Activated B cell treated with CpG ODN at 0.5 μM for 24 hours (primary cell): ENCODE results near the gene PTPN6. TPM values are rescaled to one million over a fixed set of nuclear protein-coding genes. Genes with fewer than 3 reads are reported as not detected.

Source experiments
- ATAC-seq: fragments of 200-7000 bp; cut with Tn5 transposase; one replicate; pipeline ENCODE4 v1.10.0; 2021; ENCODE audit warnings: low read depth, mild to moderate bottlenecking, moderate library complexity
- CTCF ChIA-PET: fragments of 350-600 bp; sonication (Branson Sonifier 250); formaldehyde crosslinking; loops from one replicate; lab custom pipeline; 2021; ENCODE audit warnings: antibody characterized with exemption; lab: Charles Lee
- POLR2A ChIA-PET: fragments of 350-600 bp; sonication (Branson Sonifier 250); formaldehyde crosslinking; loops from one replicate; lab custom pipeline; 2021; ENCODE audit warnings: antibody characterized with exemption; lab: Charles Lee
- DNase-seq: peaks from one replicate; pipeline ENCODE4 v3.0.0; 2022
- H3K27ac Mint-ChIP-seq: one replicate; pipeline ENCODE4 v1.8.0; 2020; ENCODE audit warnings: mixed read lengths
- H3K27me3 Mint-ChIP-seq: one replicate; pipeline ENCODE4 v1.8.0; 2021; ENCODE audit warnings: mixed read lengths
- H3K36me3 Mint-ChIP-seq: one replicate; pipeline ENCODE4 v1.8.0; 2021; ENCODE audit warnings: low read depth, mixed read lengths
- H3K4me1 Mint-ChIP-seq: one replicate; pipeline ENCODE4 v1.8.0; 2021; ENCODE audit warnings: mixed read lengths
- H3K4me3 Mint-ChIP-seq: one replicate; pipeline ENCODE4 v1.8.0; 2020; ENCODE audit warnings: mild to moderate bottlenecking, mixed read lengths
- H3K9me3 Mint-ChIP-seq: one replicate; pipeline ENCODE4 v1.8.0; 2020; ENCODE audit warnings: mixed read lengths
- CTCF ChIP-seq: fragments of 200-600 bp; IDR thresholded peaks from one replicate; pipeline ENCODE4 v1.8.0; 2022; ENCODE audit warnings: antibody characterized with exemption, mild to moderate bottlenecking
- intact Hi-C: fragments of 100-400 bp; cut with micrococcal nuclease; formaldehyde crosslinking; loops from one replicate; pipeline ENCODE4 v1.15.1; 2024
- total RNA-seq: library from RNA; stranded (reverse); gene quantifications from 2 replicates; pipeline ENCODE4 v1.2.3, GENCODE V29; 2022

The PTPN6 gene
- total RNA-seq, 1 donor from 2014 or later, result 393 TPM

- H3K9me3 Mint-ChIP-seq, result no peaks in the 10 kb centered on the region
- ATAC-seq, result no peak
- H3K36me3 Mint-ChIP-seq, result peaks cover 55% of the 10 kb centered on the region
- POLR2A ChIA-PET, result no interaction called here
- no peak for TF ChIP-seq CTCF
- CTCF ChIA-PET, result no interaction called here
- no peaks in the 10 kb centered on the region for H3K27me3 Mint-ChIP-seq
- no peak for DNase-seq
- no peak overlapping the region for H3K4me3 Mint-ChIP-seq
- peaks cover 8% of the 10 kb centered on the region for H3K4me1 Mint-ChIP-seq
- intact Hi-C loops, result no loop called here
- no peak overlapping the region for H3K27ac Mint-ChIP-seq
Measured at GRCh38 chr12:7009512-7009911, 58.4 kb downstream of the PTPN6 start.

Other genes starting within 250 kb of the PTPN6 start
- gene COPS7A, start 227.3 kb upstream of the PTPN6 start, total RNA-seq, result 28.1 and 35.8 TPM in 2 replicates
- gene MLF2, start 198.2 kb upstream of the PTPN6 start, total RNA-seq, result 102 and 105 TPM in 2 replicates
- gene PTMS, start 185.0 kb upstream of the PTPN6 start, total RNA-seq, result 4.8 and 6.4 TPM in 2 replicates
- 0.12 TPM in 1 of 2 replicates, not detected in the other for gene LAG3, start 178.8 kb upstream of the PTPN6 start, total RNA-seq
- 0.22 and 0.32 TPM in 2 replicates for gene CD4, start 161.8 kb upstream of the PTPN6 start, total RNA-seq
- not detected in 2 replicates for gene GPR162, start 129.5 kb upstream of the PTPN6 start, total RNA-seq
- not detected in 2 replicates for gene P3H3, start 122.9 kb upstream of the PTPN6 start, total RNA-seq
- gene GNB3, start 110.4 kb upstream of the PTPN6 start, total RNA-seq, result 0.51 and 0.60 TPM in 2 replicates
- 1.2 and 1.6 TPM in 2 replicates for gene CDCA3, start 100.1 kb upstream of the PTPN6 start, total RNA-seq
- gene USP5, start 99.2 kb upstream of the PTPN6 start, total RNA-seq, result 108 and 110 TPM in 2 replicates
- gene TPI1, start 83.8 kb upstream of the PTPN6 start, total RNA-seq, result 306 and 318 TPM in 2 replicates
- 14.4 and 16.2 TPM in 2 replicates for gene SPSB2, start 78.1 kb upstream of the PTPN6 start, total RNA-seq
- 7.7 and 8.8 TPM in 2 replicates for gene LRRC23, start 46.5 kb upstream of the PTPN6 start, total RNA-seq
- 20.9 and 31.0 TPM in 2 replicates for gene ENO2, start 36.8 kb upstream of the PTPN6 start, total RNA-seq
- gene ATN1, start 23.4 kb upstream of the PTPN6 start, total RNA-seq, result 42.8 and 50.9 TPM in 2 replicates
- gene RNU7-1, start 7.5 kb upstream of the PTPN6 start, total RNA-seq, result not detected in 2 replicates
- gene C12orf57, start 7.3 kb upstream of the PTPN6 start, total RNA-seq, result 54.8 and 63.4 TPM in 2 replicates
- gene PHB2, start 19.3 kb downstream of the PTPN6 start, total RNA-seq, result 240 and 255 TPM in 2 replicates
- 89.2 and 91.1 TPM in 2 replicates for gene EMG1, start 19.6 kb downstream of the PTPN6 start, total RNA-seq
- 19.3 and 21.3 TPM in 2 replicates for gene LPCAT3, start 67.1 kb downstream of the PTPN6 start, total RNA-seq
- gene C1S, start 109.4 kb downstream of the PTPN6 start, total RNA-seq, result 0.71 and 1.6 TPM in 2 replicates
- gene C1R, start 141.1 kb downstream of the PTPN6 start, total RNA-seq, result 0.54 and 0.78 TPM in 2 replicates
- gene C1RL, start 157.9 kb downstream of the PTPN6 start, total RNA-seq, result 13.5 and 19.2 TPM in 2 replicates
- gene RBP5, start 177.5 kb downstream of the PTPN6 start, total RNA-seq, result 0.44 TPM in 1 of 2 replicates, not detected in the other
- 14.1 and 14.8 TPM in 2 replicates for gene CLSTN3, start 179.0 kb downstream of the PTPN6 start, total RNA-seq
- 24.9 and 26.8 TPM in 2 replicates for gene PEX5, start 238.3 kb downstream of the PTPN6 start, total RNA-seq